Panc1 (cell line): ENCODE measurements around the gene ASCC1. TPM values are rescaled to one million over a fixed set of nuclear protein-coding genes. Genes with fewer than 3 reads are reported as not detected.

Experiments
- ATAC-seq: fragments of 200-7000 bp; cut with Tn5 transposase; 2 replicates; pipeline ENCODE4 v1.9.1; 2020; ENCODE audit warnings: mild to moderate bottlenecking, moderate library complexity
- BruUV-seq: library from RNA; stranded (reverse); fragments of 400-500 nt; replicated peaks from 2 replicates; lab custom pipeline; 2021; lab: Mats Ljungman, UMichigan
- CTCF ChIA-PET: fragments of 300-600 bp; sonication (Branson Sonifier 250); formaldehyde crosslinking; loops from one replicate; lab custom pipeline; 2022; ENCODE audit warnings: antibody characterized with exemption; lab: Charles Lee
- POLR2A ChIA-PET: fragments of 300-600 bp; sonication (Branson Sonifier 250); formaldehyde crosslinking; loops from one replicate; lab custom pipeline; 2022; ENCODE audit warnings: antibody characterized with exemption; lab: Charles Lee
- DNase-seq: peaks from one replicate; pipeline ENCODE4 v3.0.0-alpha.2; 2010; ENCODE audit warnings: low read depth, low spot score
- H3K27ac ChIP-seq: 2 replicates; pipeline ENCODE4 v1.5.1; 2011; ENCODE audit warnings: mild to moderate bottlenecking, low read length, inconsistent platforms
- H3K27me3 ChIP-seq: fragments of 200-500 bp; sonication (Bioruptor generic); 2 replicates; pipeline ENCODE4 v1.6.0; 2014; ENCODE audit warnings: low read length, inconsistent platforms; ENCODE audit not compliant: control insufficient read depth, insufficient read depth
- H3K36me3 ChIP-seq: fragments of 200-500 bp; sonication (Bioruptor generic); 2 replicates; pipeline ENCODE4 v1.5.1; 2014; ENCODE audit warnings: inconsistent platforms, mild to moderate bottlenecking, low read length, moderate library complexity; ENCODE audit not compliant: control insufficient read depth, insufficient read depth
- H3K4me1 ChIP-seq: 2 replicates; pipeline ENCODE4 v1.5.1; 2011; ENCODE audit warnings: inconsistent platforms, mild to moderate bottlenecking, low read length, moderate library complexity; ENCODE audit not compliant: control insufficient read depth, insufficient read depth
- H3K4me3 ChIP-seq, 2 experiments: 2 replicates each; pipeline ENCODE4 v1.5.1; 2011 to 2012; ENCODE audit warnings: low read depth in 2 of 2, low read length in 2 of 2, mild to moderate bottlenecking in 2 of 2, inconsistent platforms in 1 of 2, moderate library complexity in 1 of 2
- H3K9me3 ChIP-seq: fragments of 200-500 bp; sonication (Bioruptor generic); 2 replicates; pipeline ENCODE4 v1.5.1; 2014; ENCODE audit warnings: low read depth, mild to moderate bottlenecking, inconsistent platforms, low read length, moderate library complexity; ENCODE audit not compliant: control insufficient read depth, insufficient read depth
- POLR2AphosphoS5 ChIP-seq: IDR thresholded peaks from 2 replicates; pipeline ENCODE4 v1.6.1; 2012; ENCODE audit warnings: mild to moderate bottlenecking, low read depth, low read length, moderate library complexity
- SIN3A ChIP-seq: IDR thresholded peaks from 2 replicates; pipeline ENCODE4 v1.6.1; 2012; ENCODE audit warnings: low read depth, mild to moderate bottlenecking, low read length, moderate library complexity, borderline replicate concordance; ENCODE audit not compliant: insufficient read depth
- TCF7L2 ChIP-seq: IDR thresholded peaks from 2 replicates; pipeline ENCODE4 v1.6.1; 2011; ENCODE audit warnings: mild to moderate bottlenecking, low read depth, low read length, inconsistent platforms
- in situ Hi-C: cut with HindIII; loops from 2 replicates; pipeline ENCODE4 v1.10.0; 2016; ENCODE audit warnings: low sequenced_read_pairs, low pct_unique_long_range_greater_than_20kb
- intact Hi-C: fragments of 100-400 bp; cut with micrococcal nuclease; formaldehyde crosslinking; loops from one replicate; pipeline ENCODE4 v1.10.0; 2022; ENCODE audit not compliant: unreplicated experiment
- total RNA-seq: library from RNA; stranded (reverse); gene quantifications from one replicate; pipeline ENCODE4 v1.2.1, GENCODE V29; 2021; ENCODE audit not compliant: unreplicated experiment
- TF ChIP-seq, protein P1 (sequence below): fragments of 450-650 bp; IDR thresholded peaks from 2 replicates; pipeline ENCODE4 v1.5.1; 2017; ENCODE audit warnings: mild to moderate bottlenecking
- TF ChIP-seq, protein P2 (sequence below), 2 experiments: IDR thresholded peaks; 2 replicates each; pipeline ENCODE4 v1.6.1; 2011 to 2012; ENCODE audit warnings: low read depth in 2 of 2, control low read depth in 1 of 2, low read length in 1 of 2, mild to moderate bottlenecking in 1 of 2, moderate library complexity in 1 of 2; ENCODE audit not compliant: insufficient read depth in 1 of 2

The ASCC1 gene
- total RNA-seq, 1 experiment from 2014 or later, result 114 TPM

DNA sequence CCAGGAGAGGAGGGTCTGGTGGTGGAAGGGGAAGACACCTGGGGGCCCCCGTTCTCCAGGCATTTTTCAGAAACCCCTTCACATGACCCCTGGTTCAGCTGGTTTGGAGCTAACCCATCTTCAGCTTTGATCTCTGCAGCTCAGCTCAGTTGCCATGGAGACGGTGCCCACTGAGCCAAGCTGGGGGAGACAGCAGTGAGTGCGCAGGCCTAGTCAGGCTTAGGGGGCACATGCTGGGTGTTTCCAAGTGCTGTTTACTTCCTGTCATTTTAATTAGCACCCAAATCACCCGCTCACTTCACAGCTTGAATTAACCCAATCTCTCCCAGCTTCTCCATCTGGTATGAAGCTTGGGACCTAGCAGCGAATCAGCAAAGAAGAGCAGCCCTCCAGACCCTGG, 136.7 kb downstream of the ASCC1 start:
- DNase-seq, result no peak
- no peak for ATAC-seq
- ChIA-PET CTCF (interaction anchor here (0.9 kb wide), 1 partner anchor 31 kb away, joined by 3 read pairs; no protein-coding TSS in a partner anchor), POLR2A (interaction anchor here (0.6 kb wide), 1 partner anchor 14 kb away, joined by 3 read pairs; no protein-coding TSS in a partner anchor)
- Histone ChIP-seq H3K27me3 (no peaks in the 10 kb centered on the region), H3K36me3 (no peaks in the 10 kb centered on the region), H3K27ac (peak overlapping the region; percentile 62), H3K4me1 (peaks cover 29% of the 10 kb centered on the region), H3K9me3 (no peaks in the 10 kb centered on the region), H3K4me3 (no peak overlapping the region)
- no TSS peak for BruUV-seq
- intact Hi-C loops (no loop called here), in situ Hi-C loops (no loop called here)
- TF ChIP-seq POLR2AphosphoS5 (no peak), TCF7L2 (peak; percentile 68; the same call in 1 of the 2 replicates)

DNA sequence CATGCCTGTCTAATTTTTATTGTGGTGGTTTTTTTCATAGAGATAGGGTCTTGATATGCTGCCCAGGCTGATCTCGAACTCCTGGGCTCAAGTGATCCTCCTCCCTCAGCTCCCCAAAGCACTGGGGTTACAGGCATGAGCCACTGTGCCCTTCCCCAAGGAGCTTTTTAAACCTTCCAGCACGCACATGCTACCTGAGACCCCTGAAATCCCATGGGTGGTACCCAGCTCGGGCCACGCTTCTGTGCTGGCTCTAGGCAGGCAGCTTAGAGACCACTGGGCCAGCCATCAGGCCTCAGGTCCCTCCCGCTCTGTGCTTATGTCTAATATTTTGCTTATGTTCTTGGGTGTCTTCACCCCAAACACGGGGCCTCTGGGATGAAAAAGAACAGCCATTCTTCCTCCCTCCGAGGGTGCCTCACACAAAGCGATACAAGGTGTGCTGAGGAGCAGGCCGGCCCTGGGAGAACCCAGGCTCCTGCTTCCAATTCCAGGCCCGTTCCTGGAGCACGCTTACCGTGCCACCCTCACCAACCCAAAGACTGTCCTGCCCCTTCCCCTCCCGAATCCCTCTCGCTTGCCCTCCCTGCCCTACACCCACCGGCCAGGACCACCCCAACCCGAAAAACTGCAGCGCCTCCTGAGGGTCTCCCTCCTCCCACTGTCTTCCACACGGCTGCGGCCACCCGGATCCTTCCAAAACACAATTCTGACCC, 138.6 kb downstream of the ASCC1 start:
- no peaks in the 10 kb centered on the region for H3K27me3 ChIP-seq
- TF ChIP-seq POLR2AphosphoS5, result no peak
- in situ Hi-C loops, result no loop called here
- ChIA-PET CTCF (no interaction called here), POLR2A (interaction anchor here (0.6 kb wide), 1 partner anchor 11 kb away, joined by 5 read pairs; no protein-coding TSS in a partner anchor)
- intact Hi-C loops, result no loop called here
- H3K27ac ChIP-seq, result 0 out of 2 replicates have a peak overlapping the region, but pooled peaks have one; percentile 34
- H3K9me3 ChIP-seq, result no peaks in the 10 kb centered on the region
- no peak for ATAC-seq
- no peaks in the 10 kb centered on the region for H3K36me3 ChIP-seq
- no TSS peak for BruUV-seq
- peaks cover 41% of the 10 kb centered on the region for H3K4me1 ChIP-seq
- no peak overlapping the region for H3K4me3 ChIP-seq
- no peak for DNase-seq

GRCh38 chr10:72076756-72077155, 139.3 kb downstream of the ASCC1 start:
- ATAC-seq, result no peak
- in situ Hi-C loops, result no loop called here
- intact Hi-C loops, result no loop called here

More at GRCh38 chr10:72076756-72077155, 139.3 kb downstream of the ASCC1 start:
- Histone ChIP-seq H3K9me3 (no peaks in the 10 kb centered on the region), H3K27me3 (no peaks in the 10 kb centered on the region), H3K4me3 (no peak overlapping the region), H3K4me1 (peaks cover 36% of the 10 kb centered on the region), H3K27ac (no peak overlapping the region), H3K36me3 (no peaks in the 10 kb centered on the region)
- no peak for TF ChIP-seq SIN3A
- no peak for TF ChIP-seq POLR2AphosphoS5
- TF ChIP-seq, protein P1, sequence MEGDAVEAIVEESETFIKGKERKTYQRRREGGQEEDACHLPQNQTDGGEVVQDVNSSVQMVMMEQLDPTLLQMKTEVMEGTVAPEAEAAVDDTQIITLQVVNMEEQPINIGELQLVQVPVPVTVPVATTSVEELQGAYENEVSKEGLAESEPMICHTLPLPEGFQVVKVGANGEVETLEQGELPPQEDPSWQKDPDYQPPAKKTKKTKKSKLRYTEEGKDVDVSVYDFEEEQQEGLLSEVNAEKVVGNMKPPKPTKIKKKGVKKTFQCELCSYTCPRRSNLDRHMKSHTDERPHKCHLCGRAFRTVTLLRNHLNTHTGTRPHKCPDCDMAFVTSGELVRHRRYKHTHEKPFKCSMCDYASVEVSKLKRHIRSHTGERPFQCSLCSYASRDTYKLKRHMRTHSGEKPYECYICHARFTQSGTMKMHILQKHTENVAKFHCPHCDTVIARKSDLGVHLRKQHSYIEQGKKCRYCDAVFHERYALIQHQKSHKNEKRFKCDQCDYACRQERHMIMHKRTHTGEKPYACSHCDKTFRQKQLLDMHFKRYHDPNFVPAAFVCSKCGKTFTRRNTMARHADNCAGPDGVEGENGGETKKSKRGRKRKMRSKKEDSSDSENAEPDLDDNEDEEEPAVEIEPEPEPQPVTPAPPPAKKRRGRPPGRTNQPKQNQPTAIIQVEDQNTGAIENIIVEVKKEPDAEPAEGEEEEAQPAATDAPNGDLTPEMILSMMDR, result no peak
- TF ChIP-seq, protein P2, sequence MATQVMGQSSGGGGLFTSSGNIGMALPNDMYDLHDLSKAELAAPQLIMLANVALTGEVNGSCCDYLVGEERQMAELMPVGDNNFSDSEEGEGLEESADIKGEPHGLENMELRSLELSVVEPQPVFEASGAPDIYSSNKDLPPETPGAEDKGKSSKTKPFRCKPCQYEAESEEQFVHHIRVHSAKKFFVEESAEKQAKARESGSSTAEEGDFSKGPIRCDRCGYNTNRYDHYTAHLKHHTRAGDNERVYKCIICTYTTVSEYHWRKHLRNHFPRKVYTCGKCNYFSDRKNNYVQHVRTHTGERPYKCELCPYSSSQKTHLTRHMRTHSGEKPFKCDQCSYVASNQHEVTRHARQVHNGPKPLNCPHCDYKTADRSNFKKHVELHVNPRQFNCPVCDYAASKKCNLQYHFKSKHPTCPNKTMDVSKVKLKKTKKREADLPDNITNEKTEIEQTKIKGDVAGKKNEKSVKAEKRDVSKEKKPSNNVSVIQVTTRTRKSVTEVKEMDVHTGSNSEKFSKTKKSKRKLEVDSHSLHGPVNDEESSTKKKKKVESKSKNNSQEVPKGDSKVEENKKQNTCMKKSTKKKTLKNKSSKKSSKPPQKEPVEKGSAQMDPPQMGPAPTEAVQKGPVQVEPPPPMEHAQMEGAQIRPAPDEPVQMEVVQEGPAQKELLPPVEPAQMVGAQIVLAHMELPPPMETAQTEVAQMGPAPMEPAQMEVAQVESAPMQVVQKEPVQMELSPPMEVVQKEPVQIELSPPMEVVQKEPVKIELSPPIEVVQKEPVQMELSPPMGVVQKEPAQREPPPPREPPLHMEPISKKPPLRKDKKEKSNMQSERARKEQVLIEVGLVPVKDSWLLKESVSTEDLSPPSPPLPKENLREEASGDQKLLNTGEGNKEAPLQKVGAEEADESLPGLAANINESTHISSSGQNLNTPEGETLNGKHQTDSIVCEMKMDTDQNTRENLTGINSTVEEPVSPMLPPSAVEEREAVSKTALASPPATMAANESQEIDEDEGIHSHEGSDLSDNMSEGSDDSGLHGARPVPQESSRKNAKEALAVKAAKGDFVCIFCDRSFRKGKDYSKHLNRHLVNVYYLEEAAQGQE (IDR thresholded peaks at IDR 0.05; ENCODE audit: insufficient read depth in 1 of 2, low read depth in 2 of 2, low read length in 1 of 2), result no peak
- TF ChIP-seq TCF7L2, result no peak
- no peak for DNase-seq
- ChIA-PET POLR2A (interaction anchor here (0.5 to 0.6 kb wide), 2 partner anchors 10 to 179 kb away, joined by 3 to 5 read pairs; no protein-coding TSS in a partner anchor), CTCF (interaction anchor here (0.6 to 1.1 kb wide), 2 partner anchors 28 to 145 kb away, joined by 3 to 12 read pairs; no protein-coding TSS in a partner anchor)
- BruUV-seq, result no TSS peak
